H1 (cell line): Measurements from ENCODE around the gene SECTM1. TPM values are rescaled to one million over a fixed set of nuclear protein-coding genes. Genes with fewer than 3 reads are reported as not detected.

Source experiments
- CTCF ChIP-seq, 3 experiments: IDR thresholded peaks; 1 replicate in 2 of 3; 2 replicates in 1 of 3; pipeline versions ENCODE4 v1.5.1 to v1.6.1; 2011; ENCODE audit warnings: low read length in 3 of 3, mild to moderate bottlenecking in 3 of 3, inconsistent platforms in 2 of 3, low read depth in 1 of 3, moderate library complexity in 1 of 3; ENCODE audit not compliant: insufficient read depth in 1 of 3; ENCODE audit errors: control extremely low read depth in 1 of 3
- MAFK ChIP-seq: IDR thresholded peaks from 2 replicates; pipeline ENCODE4 v1.6.1; 2012; ENCODE audit warnings: low read depth, mild to moderate bottlenecking, improper control_type of control experiment, low read length
- polyA plus RNA-seq, 7 experiments: library from polyadenylated mRNA; depleted of rRNA in 3 of 7; stranded (reverse) in 5 of 7; unstranded in 2 of 7; fragments of >200 nt in 5 of 7; fragments of 200-250 nt in 2 of 7; gene quantifications; 1 replicate in 5 of 7; 2 replicates in 1 of 7; 4 replicates in 1 of 7; pipeline versions ENCODE4 v1.2.1 to v1.2.3, GENCODE V29; 2011 to 2013; ENCODE audit warnings: missing spikeins in 2 of 7, mixed read lengths in 2 of 7
- total RNA-seq: library from RNA; stranded (reverse); fragmentation: NEBNext Ultra II Directional; extraction: Animal tissue kit (Norgen Biotek cat#: 25700); gene quantifications from 2 replicates; pipeline ENCODE4 v1.2.1, GENCODE V29; 2021

SECTM1 gene
- total and polyA plus RNA-seq, 2 of the 8 experiments (the other 6 are each of a cell fraction or from before 2014, with no cell fraction given): 0.20 to 0.65 TPM

GRCh38 chr17:82302568-82302963, 31.0 kb downstream of the SECTM1 start (continued):
- TF ChIP-seq CTCF (IDR thresholded peaks at IDR 0.05; ENCODE audit: control extremely low read depth in 1 of 3, insufficient read depth in 1 of 3, low read depth in 1 of 3, low read length in 3 of 3): no peak
- no peak for TF ChIP-seq MAFK
- TF ChIP-seq, all 59 proteins: peak for 0
